CD14-positive monocyte (primary cell): ENCODE measurements around the gene MTCH1. TPM values are rescaled to one million over a fixed set of nuclear protein-coding genes. Genes with fewer than 3 reads are reported as not detected.

Experiments
- DNase-seq, 3 donors: peaks; one replicate each; pipeline ENCODE4 v3.0.0-alpha.2; 2011 to 2022
- H2AFZ ChIP-seq: 2 replicates; pipeline ENCODE4 v1.6.0; 2012; ENCODE audit warnings: mild to moderate bottlenecking, low read depth, low read length, inconsistent platforms; ENCODE audit not compliant: insufficient read depth, poor library complexity, severe bottlenecking
- H3K27ac ChIP-seq, 2 donors: 1 replicate in 1 of 2; 2 replicates in 1 of 2; pipeline ENCODE4 v1.5.1; 2012 to 2013; ENCODE audit warnings: low read length in 2 of 2, control low read depth in 1 of 2, inconsistent platforms in 1 of 2, low read depth in 1 of 2, mild to moderate bottlenecking in 1 of 2
- H3K27me3 ChIP-seq, 2 donors: one replicate each; pipeline versions ENCODE4 v1.6.0 to v1.6.1; 2011 to 2013; ENCODE audit warnings: low read length in 2 of 2; ENCODE audit not compliant: control insufficient read depth in 2 of 2, insufficient read depth in 2 of 2
- H3K36me3 ChIP-seq, 2 donors: replicated peaks in 1 of 2; 1 replicate in 1 of 2; 2 replicates in 1 of 2; pipeline versions ENCODE4 v1.5.1 to v1.6.1; 2012 to 2013; ENCODE audit warnings: low read length in 2 of 2, control low read depth in 1 of 2, inconsistent platforms in 1 of 2, mild to moderate bottlenecking in 1 of 2; ENCODE audit not compliant: insufficient read depth in 2 of 2, control insufficient read depth in 1 of 2
- H3K4me1 ChIP-seq, 2 donors: 1 replicate in 1 of 2; 2 replicates in 1 of 2; pipeline versions ENCODE4 v1.5.1 to v1.6.1; 2012 to 2013; ENCODE audit warnings: low read length in 2 of 2, control low read depth in 1 of 2, inconsistent platforms in 1 of 2, mild to moderate bottlenecking in 1 of 2, moderate library complexity in 1 of 2; ENCODE audit not compliant: insufficient read depth in 2 of 2, control insufficient read depth in 1 of 2
- H3K4me2 ChIP-seq: replicated peaks from 2 replicates; pipeline ENCODE3; 2012; ENCODE audit warnings: low read length, moderate library complexity, mild to moderate bottlenecking; ENCODE audit not compliant: poor library complexity, severe bottlenecking; ENCODE audit errors: extremely low read depth
- H3K4me3 ChIP-seq, 3 experiments: fragments of 200-600 bp in 1 of 3; sonication (generic) in 1 of 3; replicated peaks in 1 of 3; 1 replicate in 2 of 3; 2 replicates in 1 of 3; pipeline ENCODE4 v1.5.1; 2011 to 2013; ENCODE audit warnings: low read length in 3 of 3, mild to moderate bottlenecking in 3 of 3, control low read depth in 2 of 3, low read depth in 2 of 3, inconsistent platforms in 1 of 3, moderate library complexity in 1 of 3
- H3K79me2 ChIP-seq: 2 replicates; pipeline ENCODE4 v1.6.0; 2012; ENCODE audit warnings: mild to moderate bottlenecking, control low read depth, inconsistent platforms, low read length, moderate library complexity; ENCODE audit not compliant: insufficient read depth
- H3K9ac ChIP-seq: 2 replicates; pipeline ENCODE4 v1.6.0; 2017; ENCODE audit warnings: low read length, mild to moderate bottlenecking; ENCODE audit not compliant: insufficient read depth, poor library complexity, severe bottlenecking
- H3K9me3 ChIP-seq, 2 donors: replicated peaks in 1 of 2; 1 replicate in 1 of 2; 2 replicates in 1 of 2; pipeline versions ENCODE4 v1.5.1 to v1.6.1; 2012 to 2013; ENCODE audit warnings: low read length in 2 of 2, control low read depth in 1 of 2; ENCODE audit not compliant: control insufficient read depth in 1 of 2, insufficient read depth in 1 of 2
- H4K20me1 ChIP-seq: 2 replicates; pipeline ENCODE4 v1.6.0; 2012; ENCODE audit warnings: mild to moderate bottlenecking, low read length, control low read depth, moderate library complexity; ENCODE audit not compliant: insufficient read depth
- H3K27ac Mint-ChIP-seq, 7 donors: one replicate each; pipeline ENCODE4 v1.8.0; 2020; ENCODE audit warnings: mild to moderate bottlenecking in 7 of 7, mixed read lengths in 7 of 7, moderate library complexity in 6 of 7, inconsistent platforms in 2 of 7
- H3K27me3 Mint-ChIP-seq, 3 donors: one replicate each; pipeline ENCODE4 v1.8.0; 2021 to 2022; ENCODE audit warnings: low read depth in 3 of 3, mild to moderate bottlenecking in 3 of 3, mixed read lengths in 3 of 3, moderate library complexity in 3 of 3, inconsistent platforms in 1 of 3
- H3K36me3 Mint-ChIP-seq, 2 donors: one replicate each; pipeline ENCODE4 v1.8.0; 2020; ENCODE audit warnings: mixed read lengths in 2 of 2, inconsistent platforms in 1 of 2, mild to moderate bottlenecking in 1 of 2
- H3K4me1 Mint-ChIP-seq: one replicate; pipeline ENCODE4 v1.8.0; 2020; ENCODE audit warnings: mild to moderate bottlenecking, mixed read lengths
- H3K4me3 Mint-ChIP-seq, 2 donors: one replicate each; pipeline ENCODE4 v1.8.0; 2020; ENCODE audit warnings: mild to moderate bottlenecking in 2 of 2, mixed read lengths in 2 of 2, moderate library complexity in 1 of 2
- H3K9me3 Mint-ChIP-seq, 7 donors: one replicate each; pipeline ENCODE4 v1.8.0; 2020 to 2022; ENCODE audit warnings: mixed read lengths in 7 of 7, mild to moderate bottlenecking in 6 of 7, moderate library complexity in 6 of 7, inconsistent platforms in 2 of 7
- WGBS: methylation state at CpG from one replicate; pipeline ENCODE4 v1.1.5; 2013; ENCODE audit warnings: missing lambda C conversion rate; ENCODE audit not compliant: insufficient coverage; 5-methylcytosine and 5-hydroxymethylcytosine counted together
- intact Hi-C, 2 donors: fragments of 100-400 bp; cut with micrococcal nuclease; formaldehyde crosslinking; loops; one replicate each; pipeline versions ENCODE4 v1.15.0 to v1.15.1; 2023
- polyA plus RNA-seq, 3 donors: library from polyadenylated mRNA; depleted of rRNA in 1 of 3; unstranded in 2 of 3; stranded (reverse) in 1 of 3; fragments of 300-500 nt in 2 of 3; fragments of >200 nt in 1 of 3; fragmentation: Illumina TruSeq in 2 of 3; gene quantifications; 1 replicate in 2 of 3; 2 replicates in 1 of 3; pipeline ENCODE4 v1.2.3, GENCODE V29; 2012 to 2021
- TF ChIP-seq, protein P1 (sequence below): fragments of 200-600 bp; IDR thresholded peaks from one replicate; pipeline ENCODE4 v1.8.0; 2022; ENCODE audit warnings: antibody characterized with exemption, mild to moderate bottlenecking

MTCH1 gene
- polyA plus RNA-seq, 3 donors = 111 to 118 (median 111) TPM

- Histone ChIP-seq H3K36me3 (peaks cover 66% of the 10 kb centered on the region in 2 donors), H4K20me1 (peaks cover 38% of the 10 kb centered on the region), H3K27ac (no peak overlapping the region), H3K79me2 (no peaks in the 10 kb centered on the region), H3K9ac (no peak overlapping the region), H3K27me3 (no peaks in the 10 kb centered on the region), H3K9me3 (no peaks in the 10 kb centered on the region), H3K4me2 (no peak overlapping the region), H2AFZ (no peak overlapping the region), H3K4me3 (no peak overlapping the region), H3K4me1 (peaks cover 5 to 11% of the 10 kb centered on the region in 2 donors)
- Mint-ChIP-seq H3K4me1 (peaks cover 14% of the 10 kb centered on the region), H3K27me3 (peaks cover 0 to 3% (median 1%) of the 10 kb centered on the region in 3 donors), H3K4me3 (no peak overlapping the region), H3K9me3 (no peaks in the 10 kb centered on the region), H3K27ac (peak overlapping the region in 2 of 7 donors; percentile 3 to 79), H3K36me3 (peaks cover 67 to 69% of the 10 kb centered on the region in 2 donors)
- TF ChIP-seq, protein P1, sequence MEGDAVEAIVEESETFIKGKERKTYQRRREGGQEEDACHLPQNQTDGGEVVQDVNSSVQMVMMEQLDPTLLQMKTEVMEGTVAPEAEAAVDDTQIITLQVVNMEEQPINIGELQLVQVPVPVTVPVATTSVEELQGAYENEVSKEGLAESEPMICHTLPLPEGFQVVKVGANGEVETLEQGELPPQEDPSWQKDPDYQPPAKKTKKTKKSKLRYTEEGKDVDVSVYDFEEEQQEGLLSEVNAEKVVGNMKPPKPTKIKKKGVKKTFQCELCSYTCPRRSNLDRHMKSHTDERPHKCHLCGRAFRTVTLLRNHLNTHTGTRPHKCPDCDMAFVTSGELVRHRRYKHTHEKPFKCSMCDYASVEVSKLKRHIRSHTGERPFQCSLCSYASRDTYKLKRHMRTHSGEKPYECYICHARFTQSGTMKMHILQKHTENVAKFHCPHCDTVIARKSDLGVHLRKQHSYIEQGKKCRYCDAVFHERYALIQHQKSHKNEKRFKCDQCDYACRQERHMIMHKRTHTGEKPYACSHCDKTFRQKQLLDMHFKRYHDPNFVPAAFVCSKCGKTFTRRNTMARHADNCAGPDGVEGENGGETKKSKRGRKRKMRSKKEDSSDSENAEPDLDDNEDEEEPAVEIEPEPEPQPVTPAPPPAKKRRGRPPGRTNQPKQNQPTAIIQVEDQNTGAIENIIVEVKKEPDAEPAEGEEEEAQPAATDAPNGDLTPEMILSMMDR = no peak
- DNase-seq = no peak
- 97% methylated on average over 13 of the region's 16 CpGs for WGBS
- intact Hi-C loops = loop anchor here in 1 of 2 donors (10.0 kb wide), 1 partner anchor 46 kb away; no protein-coding TSS in a partner anchor
These were observed 17.6 kb downstream of the MTCH1 start for GRCh38 chr6:36968266-36968977.

GRCh38 chr6:36967757-36968156, 18.2 kb downstream of the MTCH1 start:
- Histone ChIP-seq H2AFZ (no peak overlapping the region), H3K27me3 (no peaks in the 10 kb centered on the region), H3K79me2 (no peaks in the 10 kb centered on the region), H3K4me2 (no peak overlapping the region), H3K4me1 (peaks cover 10 to 16% of the 10 kb centered on the region in 2 donors), H3K36me3 (peaks cover 59% of the 10 kb centered on the region in 2 donors), H3K4me3 (no peak overlapping the region), H3K9me3 (no peaks in the 10 kb centered on the region), H3K9ac (no peak overlapping the region), H4K20me1 (peaks cover 34% of the 10 kb centered on the region), H3K27ac (no peak overlapping the region)
- Mint-ChIP-seq H3K4me3 (no peak overlapping the region), H3K4me1 (peaks cover 21% of the 10 kb centered on the region), H3K36me3 (peaks cover 61 to 62% of the 10 kb centered on the region in 2 donors), H3K27ac (peak overlapping the region in 1 of 7 donors; percentile 26), H3K27me3 (peaks cover 0 to 3% (median 2%) of the 10 kb centered on the region in 3 donors), H3K9me3 (no peaks in the 10 kb centered on the region)
- intact Hi-C loops = loop anchor here in 1 of 2 donors (10.0 kb wide), 1 partner anchor 47 kb away; no protein-coding TSS in a partner anchor
- WGBS = 100% methylated on average over 3 of the region's 4 CpGs
- TF ChIP-seq, protein P1 = no peak
- DNase-seq = no peak
